Kidney epithelial cell (primary cell): Measurements from ENCODE around the gene CST3. TPM values are rescaled to one million over a fixed set of nuclear protein-coding genes. Genes with fewer than 3 reads are reported as not detected.
"Not testable (repeated sequence)": the region's sequence is repeated elsewhere in the genome, so short reads cannot be mapped to it uniquely, and the experiment has no call there.

Experiments used
- DNase-seq: peaks from one replicate; pipeline ENCODE4 v3.0.0-alpha.2; 2010; ENCODE audit warnings: low read depth
- H3K27me3 ChIP-seq: 2 replicates; pipeline ENCODE4 v1.6.0; 2011; ENCODE audit warnings: low read length; ENCODE audit not compliant: control insufficient read depth, insufficient read depth
- H3K36me3 ChIP-seq: 2 replicates; pipeline ENCODE4 v1.5.1; 2011; ENCODE audit warnings: low read length; ENCODE audit not compliant: control insufficient read depth, insufficient read depth
- H3K4me3 ChIP-seq: 2 replicates; pipeline ENCODE4 v1.5.1; 2011; ENCODE audit warnings: low read depth, mild to moderate bottlenecking, control low read depth, low read length
- CTCF ChIP-seq: IDR thresholded peaks from 2 replicates; pipeline ENCODE4 v1.5.1; 2011; ENCODE audit warnings: mild to moderate bottlenecking, moderate library complexity, low read length, control low read depth, inconsistent platforms; ENCODE audit not compliant: insufficient read depth, poor library complexity, severe bottlenecking
- total RNA-seq: library from RNA; depleted of rRNA; stranded (reverse); fragments of >200 nt; gene quantifications from 2 replicates; pipeline ENCODE4 v1.2.3, GENCODE V29; 2015

Gene CST3, protein sequence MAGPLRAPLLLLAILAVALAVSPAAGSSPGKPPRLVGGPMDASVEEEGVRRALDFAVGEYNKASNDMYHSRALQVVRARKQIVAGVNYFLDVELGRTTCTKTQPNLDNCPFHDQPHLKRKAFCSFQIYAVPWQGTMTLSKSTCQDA
- total RNA-seq: 303 and 381 TPM in 2 replicates

DNA sequence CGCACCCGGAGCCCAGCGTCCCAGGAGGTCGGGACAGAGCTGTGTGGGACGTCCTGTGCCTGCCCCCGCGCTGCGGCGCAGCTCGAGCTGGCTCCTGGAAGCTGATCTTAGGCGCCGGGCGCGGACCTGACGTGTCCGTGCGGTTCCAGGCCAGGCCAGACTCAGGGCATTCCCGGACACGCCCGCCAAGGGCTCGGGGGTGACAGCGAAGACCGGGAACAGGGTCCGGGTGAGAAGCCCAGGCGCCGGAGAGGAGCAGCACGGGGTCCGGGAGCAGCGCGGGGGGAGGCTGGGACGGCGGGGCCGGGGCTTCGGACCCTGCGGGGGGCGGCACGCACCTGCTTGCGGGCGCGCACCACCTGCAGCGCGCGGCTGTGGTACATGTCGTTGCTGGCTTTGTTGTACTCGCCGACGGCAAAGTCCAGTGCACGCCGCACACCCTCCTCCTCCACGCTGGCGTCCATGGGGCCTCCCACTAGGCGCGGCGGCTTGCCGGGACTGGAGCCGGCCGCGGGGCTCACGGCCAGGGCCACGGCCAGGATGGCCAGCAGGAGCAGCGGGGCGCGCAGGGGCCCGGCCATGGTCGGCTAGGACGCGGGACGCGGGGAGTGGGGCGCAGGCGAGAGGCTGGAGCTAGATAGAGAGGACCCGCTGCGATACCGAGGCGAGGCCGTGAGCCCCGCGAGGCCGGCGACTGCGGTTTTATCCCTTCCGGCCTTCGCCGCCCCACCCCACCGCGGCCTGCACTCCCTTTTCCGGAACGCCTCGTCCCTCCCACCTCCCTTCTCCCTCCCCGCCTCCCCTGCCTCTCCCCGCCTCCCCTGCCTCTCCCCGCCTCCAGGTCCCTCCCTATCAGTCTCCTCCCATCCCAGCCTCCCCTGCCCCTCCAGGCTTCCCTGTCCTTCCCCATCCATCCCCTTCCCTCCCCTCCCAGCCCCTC, at the start of gene CST3:
CST3 (minus strand) TSS at position 674 of the 940 bp plus-strand sequence; CDS start at position 581, 93 bp downstream.
- peak within 1 kb of the TSS; percentile 81 for H3K4me3 ChIP-seq
- no peak for TF ChIP-seq CTCF
- H3K27me3 ChIP-seq: no peaks in the 10 kb centered on the region
- H3K36me3 ChIP-seq: peaks cover 5% of the 10 kb centered on the region
- no peak for DNase-seq

DNA sequence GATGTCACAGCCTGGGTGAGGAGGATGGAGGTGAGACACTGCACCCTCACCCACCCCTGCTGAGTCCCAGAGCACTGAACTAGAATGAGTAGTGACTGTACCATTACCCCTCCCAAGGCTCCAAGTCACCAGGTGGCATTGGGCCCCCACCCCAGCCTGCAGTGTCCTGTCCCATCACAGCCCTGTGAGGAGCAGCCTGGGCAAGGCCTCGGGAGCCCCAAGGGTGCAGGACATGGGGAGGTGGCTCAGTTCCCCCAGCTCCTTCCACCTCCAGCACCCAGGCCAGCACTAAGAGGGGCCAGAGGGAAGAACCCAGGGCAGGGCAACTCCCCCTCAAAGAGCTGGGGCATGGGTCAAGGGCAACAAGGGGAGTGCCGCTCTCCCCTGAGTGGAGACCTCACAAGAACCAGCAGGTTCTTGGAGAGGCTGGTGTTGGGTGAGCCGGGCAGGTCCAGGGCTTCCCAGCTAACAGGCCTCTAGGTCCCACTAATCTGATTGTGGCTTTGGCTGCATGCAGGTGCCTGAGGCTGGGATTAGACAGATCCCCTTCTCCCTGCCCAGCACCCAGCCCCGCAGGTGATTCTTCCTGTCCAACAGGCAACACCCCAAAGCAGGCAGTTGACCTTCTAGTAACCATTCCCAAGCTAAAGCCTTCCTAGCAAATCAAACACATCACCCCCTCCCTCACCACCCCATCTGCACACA, 48.4 kb upstream of the CST3 start:
- Histone ChIP-seq H3K4me3 (no peak overlapping the region), H3K36me3 (no peaks in the 10 kb centered on the region), H3K27me3 (no peaks in the 10 kb centered on the region)
- TF ChIP-seq CTCF: no peak
- no peak for DNase-seq

DNA sequence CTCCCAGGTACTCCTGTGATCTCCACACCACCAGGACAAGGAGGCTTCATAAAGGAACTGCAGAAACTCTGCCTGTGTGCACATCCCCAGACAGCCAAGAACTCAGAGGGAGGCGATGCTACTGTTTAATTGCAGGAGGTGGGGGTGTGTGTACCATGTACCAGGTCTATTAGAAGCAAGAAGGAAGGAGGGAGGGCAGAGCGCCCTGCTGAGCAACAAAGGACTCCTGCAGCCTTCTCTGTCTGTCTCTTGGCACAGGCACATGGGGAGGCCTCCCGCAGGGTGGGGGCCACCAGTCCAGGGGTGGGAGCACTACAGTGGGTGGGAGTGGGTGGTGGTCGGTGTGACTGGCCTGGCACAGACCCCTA, 47.8 kb upstream of the CST3 start:
- DNase-seq, H3K27me3 ChIP-seq: not testable (repeated sequence)

GRCh38 chr20:23684261-23684660, 46.5 kb upstream of the CST3 start:
- Histone ChIP-seq H3K4me3 (no peak overlapping the region), H3K36me3 (no peaks in the 10 kb centered on the region), H3K27me3 (peaks cover 3% of the 10 kb centered on the region)
- DNase-seq: no peak
- TF ChIP-seq CTCF: no peak

More for the DNA sequence above, 47.8 kb upstream of the CST3 start:
- not testable (repeated sequence) for H3K4me3 ChIP-seq, H3K36me3 ChIP-seq

GRCh38 chr20:23683807-23684206, 46.1 kb upstream of the CST3 start:
- Histone ChIP-seq H3K36me3 (no peaks in the 10 kb centered on the region), H3K4me3 (no peak overlapping the region), H3K27me3 (peaks cover 3% of the 10 kb centered on the region)
- DNase-seq: no peak
- no peak for TF ChIP-seq CTCF

DNA sequence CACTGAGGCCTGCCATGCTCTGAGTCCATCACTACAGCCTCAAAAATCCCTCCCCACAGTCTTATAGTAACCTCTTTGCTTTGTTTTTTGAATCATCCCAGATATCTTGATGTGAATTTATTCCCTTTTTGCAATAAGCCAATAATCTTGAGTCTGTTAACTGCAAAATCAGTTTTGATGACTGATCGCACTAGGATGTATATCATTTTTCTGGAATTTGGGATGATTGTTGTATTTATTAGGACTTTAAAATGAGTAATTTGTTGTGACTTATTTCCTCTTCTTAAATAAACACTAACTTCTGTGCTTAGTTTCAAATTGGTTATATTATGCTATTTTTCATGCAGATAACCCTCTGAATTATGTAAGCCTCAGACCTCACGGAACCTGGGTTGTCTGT, 45.5 kb upstream of the CST3 start:
- no peak for TF ChIP-seq CTCF
- no peak for DNase-seq
- Histone ChIP-seq H3K27me3 (peaks cover 3% of the 10 kb centered on the region), H3K4me3 (no peak overlapping the region), H3K36me3 (no peaks in the 10 kb centered on the region)
